Fibroblast of lung (primary cell): ENCODE data around the gene KCNMA1.
"Not testable (repeated sequence)": the region's sequence is repeated elsewhere in the genome, so short reads cannot be mapped to it uniquely, and the experiment has no call there.

Experiments used
- CTCF ChIP-seq, 2 donors: IDR thresholded peaks in 1 of 2; conservative IDR thresholded peaks in 1 of 2; 1 replicate in 1 of 2; 2 replicates in 1 of 2; pipeline ENCODE4 v1.5.1; 2011 to 2012; ENCODE audit warnings: low read length in 2 of 2, control low read depth in 1 of 2, inconsistent platforms in 1 of 2, low read depth in 1 of 2, mild to moderate bottlenecking in 1 of 2
- EZH2 ChIP-seq: IDR thresholded peaks from 2 replicates; pipeline ENCODE4 v1.5.1; 2012; ENCODE audit warnings: low read length, control low read depth, mild to moderate bottlenecking; ENCODE audit errors: missing control alignments

GRCh38 chr10:77659046-77659670 lies 21.6 kb upstream of the KCNMA1 start:
- not testable (repeated sequence) for TF ChIP-seq CTCF (conservative IDR thresholded peaks at IDR 0.05 in 1 of 2, IDR thresholded peaks at IDR 0.05 in 1 of 2; ENCODE audit: low read depth in 1 of 2, low read length in 2 of 2); EZH2
